ENCODE data around the gene UGT1A10. TPM values are rescaled to one million over a fixed set of nuclear protein-coding genes. Genes with fewer than 3 reads are reported as not detected.
A peak's percentile ranks its signal among the peaks of the same experiment; 100 is the strongest.
"Not testable (repeated sequence)": the region's sequence is repeated elsewhere in the genome, so short reads cannot be mapped to it uniquely, and the experiment has no call there.

The UGT1A10 gene
- total RNA-seq, 1 donor, result not detected

DNA sequence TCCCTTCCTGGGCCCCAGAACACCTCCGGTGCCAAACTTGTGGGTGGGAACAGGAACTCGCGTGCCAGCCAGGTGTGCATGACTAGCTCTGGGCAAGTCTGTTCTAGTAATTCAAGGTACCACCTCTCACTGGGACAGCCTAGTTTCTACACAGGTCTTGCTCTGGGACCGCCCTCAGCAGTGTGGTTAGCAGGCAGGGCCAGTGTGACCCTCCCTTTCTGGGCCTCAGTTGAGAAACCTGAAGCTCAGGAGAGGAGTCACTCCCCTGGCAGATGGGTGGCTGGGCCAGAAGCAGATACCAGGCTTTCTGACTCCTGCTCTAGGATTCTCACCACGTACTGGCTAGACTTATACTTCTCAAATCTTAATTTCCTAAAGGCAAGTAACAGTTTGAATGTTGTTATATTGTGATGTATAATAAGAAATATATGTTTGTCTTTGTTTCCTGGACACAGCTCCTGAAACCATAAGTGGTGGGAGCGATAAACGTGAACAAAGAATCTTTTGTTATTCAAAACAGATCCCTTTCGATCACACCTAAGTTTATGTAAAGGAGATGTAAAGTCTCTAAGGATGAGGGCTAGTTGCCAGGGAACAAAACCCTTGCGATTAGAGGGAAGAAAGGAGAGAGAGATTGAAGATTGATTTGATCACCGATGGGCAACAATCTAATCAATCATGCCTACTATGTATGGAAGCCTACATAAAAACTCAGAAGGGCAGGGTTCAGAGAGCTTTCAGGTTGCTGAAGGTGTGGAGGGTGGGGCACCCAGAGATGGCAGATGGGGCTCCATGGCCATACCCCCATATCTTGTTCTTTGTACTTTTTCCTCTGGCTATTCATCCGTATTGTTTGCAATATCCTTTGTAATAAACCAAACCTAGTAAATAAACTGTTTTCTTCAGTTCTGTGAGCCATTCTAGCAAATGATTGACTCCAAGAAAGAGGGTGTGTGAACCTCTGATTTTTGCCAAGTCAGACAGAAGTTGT lies 55.5 kb downstream of the UGT1A10 start:
- TF ChIP-seq CTCF (IDR thresholded peaks at IDR 0.05; ENCODE audit: insufficient read depth, low read depth, low read length), result no peak
- H3K4me3 ChIP-seq (ENCODE audit: low read depth, low read length), result no peak overlapping the region
- no peak for DNase-seq (ENCODE audit: low read depth)

- no peak for TF ChIP-seq CTCF (IDR thresholded peaks at IDR 0.05; ENCODE audit: insufficient read depth, low read depth, low read length)
- no peak for DNase-seq (ENCODE audit: low read depth)
- H3K4me3 ChIP-seq (ENCODE audit: low read depth, low read length), result no peak within 1 kb of the TSS
Measured at GRCh38 chr2:233692648-233693047, 56.4 kb downstream of the UGT1A10 start, which contains the start of gene UGT1A6. Gene UGT1A6 (plus strand): TSS chr2:233692890. CDS start chr2:233693005, 115 bp downstream.

GRCh38 chr2:233693963-233694362 lies 57.7 kb downstream of the UGT1A10 start:
- TF ChIP-seq CTCF (IDR thresholded peaks at IDR 0.05; ENCODE audit: insufficient read depth, low read depth, low read length), result no peak
- DNase-seq (ENCODE audit: low read depth), result no peak
- H3K4me3 ChIP-seq (ENCODE audit: low read depth, low read length), result no peak overlapping the region

DNA sequence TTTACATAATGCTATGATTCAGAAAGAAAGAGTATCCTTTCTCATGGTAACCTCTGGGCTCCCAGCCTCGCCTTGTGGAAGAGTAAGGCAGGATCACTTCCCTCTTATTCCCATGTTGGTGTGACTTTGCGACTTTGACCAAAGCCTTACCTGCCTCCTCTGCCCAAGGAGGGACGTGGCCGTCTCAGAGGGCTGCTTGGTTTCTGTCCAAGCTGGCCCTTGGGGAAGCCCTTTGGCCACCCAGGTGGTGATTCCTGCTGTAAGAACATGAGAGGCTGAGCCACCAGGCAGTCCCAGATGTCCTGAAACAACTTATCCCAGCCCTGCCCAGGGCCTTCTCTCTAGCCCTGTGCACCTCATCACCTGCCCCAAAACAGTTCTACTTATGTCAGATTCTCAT lies 62.5 kb downstream of the UGT1A10 start:
- DNase-seq (ENCODE audit: low read depth), result no peak
- H3K4me3 ChIP-seq (ENCODE audit: low read depth, low read length), result no peak overlapping the region
- TF ChIP-seq CTCF (IDR thresholded peaks at IDR 0.05; ENCODE audit: insufficient read depth, low read depth, low read length), result no peak

DNA sequence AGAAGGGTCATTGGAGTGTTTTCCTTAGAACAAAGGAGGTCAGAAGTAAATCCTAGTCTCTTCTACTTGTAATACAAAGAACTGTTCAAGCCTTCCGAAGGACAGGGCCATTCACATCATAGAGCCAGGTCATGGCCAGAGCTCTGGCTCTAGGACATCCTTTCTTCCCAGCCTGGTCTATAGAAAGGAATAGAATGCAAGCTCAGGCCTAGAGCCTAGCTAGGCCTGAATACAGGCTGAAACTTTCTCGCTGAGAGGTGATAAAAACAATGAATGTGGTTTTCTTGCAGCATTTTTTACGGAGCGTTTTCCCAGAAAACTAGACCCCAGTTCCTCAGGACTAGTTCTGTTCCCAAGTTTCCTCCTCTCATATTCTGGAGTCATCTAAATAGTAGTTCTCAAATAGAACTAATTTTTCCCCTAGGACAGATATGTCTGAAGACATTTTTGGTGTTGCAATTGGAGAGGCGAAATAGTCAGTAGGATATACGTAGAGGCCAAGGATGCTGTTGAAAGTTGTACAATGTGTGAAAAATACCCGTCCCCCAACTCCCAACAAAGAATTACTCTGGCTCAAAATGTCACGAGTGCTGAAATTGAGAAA lies 63.3 kb downstream of the UGT1A10 start:
- no peak for DNase-seq (ENCODE audit: low read depth)
- H3K4me3 ChIP-seq (ENCODE audit: low read depth, low read length), result no peak overlapping the region
- no peak for TF ChIP-seq CTCF (IDR thresholded peaks at IDR 0.05; ENCODE audit: insufficient read depth, low read depth, low read length)

DNA sequence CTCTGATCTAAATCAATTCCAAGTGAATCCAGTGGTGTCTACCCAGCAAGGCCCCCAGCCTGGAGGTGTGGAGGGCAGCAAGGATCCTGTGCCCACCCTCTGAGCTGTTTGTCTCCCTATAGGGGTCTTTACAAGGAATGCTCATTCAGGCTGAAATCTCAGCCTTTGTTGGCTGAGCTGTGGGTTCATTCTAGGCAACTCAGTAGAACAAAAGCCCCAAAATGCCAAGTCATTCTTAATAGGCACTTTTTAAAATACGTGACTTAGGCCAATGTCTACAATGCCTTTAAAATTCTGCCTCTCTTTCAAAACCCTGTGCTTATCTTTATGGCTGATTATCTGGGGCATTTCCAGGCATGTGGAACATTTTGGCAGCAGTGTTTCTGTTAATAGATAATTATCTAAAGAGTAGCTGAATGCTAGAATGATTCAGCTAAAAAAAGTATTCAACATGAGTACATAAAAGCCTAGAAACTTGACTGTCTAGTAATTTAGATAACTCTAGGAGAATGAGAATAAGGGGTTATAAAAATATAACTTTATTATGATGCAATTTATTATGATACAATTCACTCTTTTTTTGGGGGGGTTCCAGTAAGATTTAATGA lies 63.9 kb downstream of the UGT1A10 start:
- DNase-seq (ENCODE audit: low read depth), result peak; percentile 97
- H3K4me3 ChIP-seq (ENCODE audit: low read depth, low read length), result no peak overlapping the region
- no peak for TF ChIP-seq CTCF (IDR thresholded peaks at IDR 0.05; ENCODE audit: insufficient read depth, low read depth, low read length)

DNA sequence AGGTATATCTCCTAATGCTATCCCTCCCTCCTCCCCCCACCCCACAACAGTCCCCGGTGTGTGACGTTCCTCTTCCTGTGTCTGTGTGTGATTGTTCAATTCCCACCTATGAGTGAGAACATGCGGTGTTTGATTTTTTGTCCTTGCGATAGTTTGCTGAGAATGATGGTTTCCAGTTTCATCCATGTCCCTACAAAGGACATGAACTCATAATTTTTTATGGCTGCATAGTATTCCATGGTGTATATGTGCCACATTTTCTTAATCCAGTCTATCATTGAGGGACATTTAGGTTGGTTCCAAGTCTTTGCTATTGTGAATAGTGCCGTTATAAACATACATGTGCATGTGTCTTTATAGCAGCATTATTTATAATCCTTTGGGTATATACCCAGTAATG lies 64.6 kb downstream of the UGT1A10 start:
- H3K4me3 ChIP-seq (ENCODE audit: low read depth, low read length); DNase-seq (ENCODE audit: low read depth): not testable (repeated sequence)
